ENCODE results near the gene SPIRE2. TPM values are rescaled to one million over a fixed set of nuclear protein-coding genes. Genes with fewer than 3 reads are reported as not detected.
"Not testable (repeated sequence)": the region's sequence is repeated elsewhere in the genome, so short reads cannot be mapped to it uniquely, and the experiment has no call there.

Gene SPIRE2
- total RNA-seq, 1 donor from 2014 or later, result 15.8 TPM

GRCh38 chr16:89829630-89830437 is 1.6 kb downstream of the SPIRE2 start:
- H3K9me3 ChIP-seq, result no peaks in the 10 kb centered on the region
- H3K27ac ChIP-seq, result no peak overlapping the region
- intact Hi-C loops (cut with DNase I), result no loop called here
- no peaks in the 10 kb centered on the region for H3K36me3 ChIP-seq
- no peak for DNase-seq
- TF ChIP-seq, protein P1, sequence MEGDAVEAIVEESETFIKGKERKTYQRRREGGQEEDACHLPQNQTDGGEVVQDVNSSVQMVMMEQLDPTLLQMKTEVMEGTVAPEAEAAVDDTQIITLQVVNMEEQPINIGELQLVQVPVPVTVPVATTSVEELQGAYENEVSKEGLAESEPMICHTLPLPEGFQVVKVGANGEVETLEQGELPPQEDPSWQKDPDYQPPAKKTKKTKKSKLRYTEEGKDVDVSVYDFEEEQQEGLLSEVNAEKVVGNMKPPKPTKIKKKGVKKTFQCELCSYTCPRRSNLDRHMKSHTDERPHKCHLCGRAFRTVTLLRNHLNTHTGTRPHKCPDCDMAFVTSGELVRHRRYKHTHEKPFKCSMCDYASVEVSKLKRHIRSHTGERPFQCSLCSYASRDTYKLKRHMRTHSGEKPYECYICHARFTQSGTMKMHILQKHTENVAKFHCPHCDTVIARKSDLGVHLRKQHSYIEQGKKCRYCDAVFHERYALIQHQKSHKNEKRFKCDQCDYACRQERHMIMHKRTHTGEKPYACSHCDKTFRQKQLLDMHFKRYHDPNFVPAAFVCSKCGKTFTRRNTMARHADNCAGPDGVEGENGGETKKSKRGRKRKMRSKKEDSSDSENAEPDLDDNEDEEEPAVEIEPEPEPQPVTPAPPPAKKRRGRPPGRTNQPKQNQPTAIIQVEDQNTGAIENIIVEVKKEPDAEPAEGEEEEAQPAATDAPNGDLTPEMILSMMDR (IDR thresholded peaks at IDR 0.05), result no peak
- H3K27me3 ChIP-seq (ENCODE audit: low read depth), result no peaks in the 10 kb centered on the region
- no peak for ATAC-seq
- peak overlapping the region; percentile 50 for H3K4me3 ChIP-seq
- peaks cover 16% of the 10 kb centered on the region for H3K4me1 ChIP-seq

DNA sequence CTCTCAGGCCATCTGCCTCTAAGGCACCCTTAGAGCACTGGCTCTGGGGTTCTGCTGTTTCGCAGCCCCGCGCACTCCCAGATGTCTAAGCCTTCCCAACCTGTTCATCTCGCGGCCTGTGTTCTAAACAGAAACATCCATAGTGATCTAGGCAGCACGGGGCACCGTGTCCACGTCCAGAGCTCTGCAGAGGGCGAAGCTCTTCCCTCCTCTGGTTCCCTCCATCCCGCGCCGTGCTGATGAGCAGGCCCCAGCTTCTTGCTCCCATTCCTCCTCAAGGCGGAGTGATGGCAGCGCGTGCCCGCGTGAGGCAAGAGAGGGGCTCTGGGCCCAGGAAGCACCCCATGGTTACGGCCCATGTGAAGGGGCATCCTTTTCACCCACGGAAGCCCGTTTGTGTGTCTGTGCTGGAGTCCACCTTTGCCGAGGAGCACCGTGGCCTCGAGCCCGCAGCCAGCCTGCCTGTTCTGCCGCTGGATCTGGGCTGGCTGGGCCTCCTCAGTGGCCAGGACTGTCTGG is 3.6 kb downstream of the SPIRE2 start:
- DNase-seq, result no peak
- intact Hi-C loops (cut with DNase I), result no loop called here
- H3K27me3 ChIP-seq (ENCODE audit: low read depth), result no peaks in the 10 kb centered on the region
- no peak overlapping the region for H3K27ac ChIP-seq
- H3K4me3 ChIP-seq, result no peak overlapping the region
- H3K9me3 ChIP-seq, result no peaks in the 10 kb centered on the region
- H3K4me1 ChIP-seq, result peaks cover 16% of the 10 kb centered on the region
- H3K36me3 ChIP-seq, result no peaks in the 10 kb centered on the region
- TF ChIP-seq, protein P1 (IDR thresholded peaks at IDR 0.05), result no peak
- ATAC-seq, result no peak

- H3K27ac ChIP-seq; ATAC-seq; H3K4me3 ChIP-seq; H3K27me3 ChIP-seq (ENCODE audit: low read depth); H3K36me3 ChIP-seq; DNase-seq; H3K9me3 ChIP-seq; intact Hi-C loops (cut with DNase I): not testable (repeated sequence)
- H3K4me1 ChIP-seq, result peaks cover 21% of the 10 kb centered on the region
Measured at GRCh38 chr16:89833664-89834363, 5.5 kb downstream of the SPIRE2 start.

- H3K9me3 ChIP-seq; DNase-seq; H3K27me3 ChIP-seq (ENCODE audit: low read depth); ATAC-seq; H3K4me3 ChIP-seq; H3K36me3 ChIP-seq; intact Hi-C loops (cut with DNase I); H3K27ac ChIP-seq: not testable (repeated sequence)
- peaks cover 16% of the 10 kb centered on the region for H3K4me1 ChIP-seq
Measured at GRCh38 chr16:89834813-89835363, 6.6 kb downstream of the SPIRE2 start.

- intact Hi-C loops (cut with DNase I); H3K27ac ChIP-seq; H3K9me3 ChIP-seq; DNase-seq; H3K36me3 ChIP-seq; H3K4me3 ChIP-seq; ATAC-seq; H3K27me3 ChIP-seq (ENCODE audit: low read depth): not testable (repeated sequence)
- peaks cover 16% of the 10 kb centered on the region for H3K4me1 ChIP-seq
Measured at GRCh38 chr16:89836484-89836883, 8.2 kb downstream of the SPIRE2 start.

- H3K9me3 ChIP-seq, result no peaks in the 10 kb centered on the region
Measured at GRCh38 chr16:89837014-89837546, 8.8 kb downstream of the SPIRE2 start.

More at GRCh38 chr16:89837014-89837546, 8.8 kb downstream of the SPIRE2 start:
- ATAC-seq (peak in 1 of 2 donors; percentile 4), DNase-seq (no peak)
- H3K4me3 ChIP-seq, result peak overlapping the region; percentile 33
- peaks cover 16% of the 10 kb centered on the region for H3K4me1 ChIP-seq
- H3K27me3 ChIP-seq (ENCODE audit: low read depth), result no peaks in the 10 kb centered on the region
- H3K27ac ChIP-seq, result peak overlapping the region; percentile 69
- intact Hi-C loops (cut with DNase I), result no loop called here
- TF ChIP-seq, protein P1 (IDR thresholded peaks at IDR 0.05), result no peak
- no peaks in the 10 kb centered on the region for H3K36me3 ChIP-seq

All from lower lobe of right lung (tissue), 2 donors.